Activated CD8-positive, alpha-beta memory T cell treated with anti-CD3 and anti-CD28 coated beads, Interleukin-2, amount 50 U/mL, for 1 hour (primary cell): ENCODE data around the gene GSX1.

Experiments used
- DNase-seq: peaks from one replicate; pipeline ENCODE4 v3.0.0-alpha.2; 2020; ENCODE audit errors: extremely low read depth

The GSX1 gene

DNA sequence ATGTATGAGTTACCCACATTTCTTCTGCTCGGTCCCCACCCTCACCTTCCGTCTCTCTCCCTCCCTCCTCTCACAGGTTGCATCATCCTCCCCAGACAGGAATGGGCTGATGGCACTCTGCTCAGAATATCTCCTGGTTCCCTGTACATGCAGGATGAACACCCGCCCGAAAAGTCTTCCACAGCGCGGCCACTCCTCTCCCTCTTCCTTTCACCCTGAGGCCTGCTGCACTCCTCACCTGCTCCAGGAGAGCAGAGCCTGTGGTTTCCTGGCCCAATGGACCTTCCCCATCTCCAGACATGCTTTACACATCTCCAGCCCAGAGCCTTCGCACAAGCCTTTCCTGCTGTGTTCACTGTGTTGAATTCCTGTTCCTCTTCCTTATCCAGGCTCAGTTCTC lies 40.9 kb downstream of the GSX1 start:
- DNase-seq = no peak

DNA sequence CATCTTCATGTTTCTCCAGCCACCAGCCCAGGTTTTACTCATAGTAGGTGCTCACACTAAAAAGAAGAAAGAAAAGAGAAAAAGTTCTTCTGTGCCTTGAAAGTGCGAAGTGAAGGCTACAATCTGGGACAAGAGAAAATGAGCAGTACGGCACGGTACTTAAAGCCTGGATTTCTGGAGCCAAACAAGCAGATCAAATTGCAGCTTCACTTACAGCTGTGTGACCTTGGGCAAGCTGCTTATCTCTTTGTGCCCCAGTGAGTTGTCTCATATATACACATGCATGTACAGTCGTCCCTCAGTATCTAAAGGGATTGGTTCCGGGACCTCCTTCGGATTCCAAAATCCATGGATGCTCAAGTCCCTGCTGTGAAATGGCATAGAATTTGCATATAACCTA lies 41.8 kb downstream of the GSX1 start:
- DNase-seq = no peak

DNA sequence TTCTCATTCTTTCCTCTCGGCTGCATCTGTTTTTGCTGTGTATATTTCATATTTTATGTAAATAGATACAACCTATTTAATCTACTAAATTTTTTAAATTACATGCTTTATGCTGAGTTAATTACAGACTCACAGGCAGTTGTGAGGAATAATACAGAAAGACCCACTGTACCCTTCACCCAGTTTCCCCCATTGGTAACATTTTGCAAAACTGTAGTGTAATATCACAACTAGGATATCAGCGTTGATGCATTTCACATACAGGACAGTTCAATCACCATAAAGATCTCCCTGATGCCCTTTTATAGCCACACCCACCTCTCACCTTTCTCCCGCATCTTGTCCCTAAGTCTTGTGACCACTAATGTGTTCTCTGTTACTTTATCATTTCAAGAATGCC lies 43.5 kb downstream of the GSX1 start:
- DNase-seq = no peak

DNA sequence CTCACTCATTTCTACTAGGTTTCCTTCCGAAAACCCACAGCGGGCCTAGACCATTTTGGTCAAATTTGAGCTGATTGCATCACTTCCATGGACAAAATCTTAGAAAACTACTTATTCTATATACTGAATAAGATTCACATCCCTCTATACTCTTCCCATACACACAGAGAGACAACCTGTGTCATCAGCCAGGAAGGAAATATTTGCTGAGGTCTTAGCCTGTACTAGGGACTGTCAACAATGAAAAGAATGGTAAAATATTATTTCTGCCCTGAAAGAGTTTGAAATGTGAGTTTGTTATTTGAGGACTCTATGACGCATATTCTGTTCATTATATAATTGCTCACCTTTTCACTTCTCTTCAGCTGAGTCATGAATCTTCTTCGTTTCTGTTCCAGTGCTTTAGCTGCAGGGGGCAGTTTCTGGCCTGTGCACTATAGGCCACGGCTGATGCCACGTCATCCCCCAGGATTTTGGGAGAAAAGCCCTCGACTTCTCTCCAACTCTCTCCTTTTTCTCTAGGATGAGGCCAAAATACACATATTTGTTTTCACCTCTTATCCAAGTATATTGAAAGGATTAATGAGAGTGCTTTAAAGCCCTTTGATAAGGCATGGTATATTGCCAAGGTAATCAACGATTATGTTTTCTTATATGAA lies 47.7 kb downstream of the GSX1 start:
- DNase-seq = no peak

DNA sequence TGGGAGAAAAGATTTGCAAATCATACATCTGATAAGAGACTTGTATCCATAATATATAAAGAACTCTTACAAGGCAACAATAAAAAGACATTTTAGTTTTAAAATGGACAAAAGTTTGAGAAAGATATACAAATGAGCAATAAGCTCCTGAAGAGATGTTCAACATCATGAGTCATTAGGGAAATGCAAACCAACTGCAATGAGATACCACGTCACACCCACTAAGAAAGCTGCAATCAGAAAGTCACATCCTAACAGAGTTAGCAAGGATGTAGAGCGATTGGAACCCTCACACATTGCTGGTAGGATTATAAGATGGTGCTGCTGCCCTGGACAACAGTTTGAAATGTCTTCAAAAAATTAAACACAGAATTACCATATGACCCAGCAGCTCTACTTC lies 50.3 kb downstream of the GSX1 start:
- no peak for DNase-seq
